SK-N-SH (cell line): ENCODE measurements around the gene PCLAF.

Experiments
- CHD2 ChIP-seq: fragments of 150-350 bp; IDR thresholded peaks from 2 replicates; pipeline ENCODE4 v1.6.1; 2018; ENCODE audit warnings: low read length; ENCODE audit not compliant: partially characterized antibody
- EZH2phosphoT487 ChIP-seq: fragments of 200-600 bp; sonication (generic); IDR thresholded peaks from 2 replicates; pipeline ENCODE4 v1.6.1; 2017; ENCODE audit warnings: low read depth, mixed run types, mild to moderate bottlenecking, antibody characterized with exemption, moderate library complexity, borderline replicate concordance
- FOXM1 ChIP-seq: IDR thresholded peaks from 2 replicates; pipeline ENCODE4 v1.4.0; 2012; ENCODE audit warnings: low read depth, mild to moderate bottlenecking
- IRF3 ChIP-seq: fragments of 150-350 bp; IDR thresholded peaks from 2 replicates; pipeline ENCODE4 v1.6.1; 2016; ENCODE audit warnings: mild to moderate bottlenecking, low read depth, low read length
- RAD21 ChIP-seq: IDR thresholded peaks from 2 replicates; pipeline ENCODE4 v1.6.1; 2012; ENCODE audit warnings: mild to moderate bottlenecking, low read length
- REST ChIP-seq: IDR thresholded peaks from 2 replicates; pipeline ENCODE4 v1.6.1; 2012; ENCODE audit warnings: mild to moderate bottlenecking, low read depth, low read length, moderate library complexity
- SMC3 ChIP-seq: IDR thresholded peaks from 2 replicates; pipeline ENCODE4 v1.6.1; 2012; ENCODE audit warnings: low read depth, low read length, improper control_type of control experiment
- USF1 ChIP-seq: IDR thresholded peaks from 2 replicates; pipeline ENCODE4 v1.4.0; 2012; ENCODE audit warnings: low read depth, borderline replicate concordance
- TF ChIP-seq, protein P1 (sequence below): fragments of 200-600 bp; sonication (generic); IDR thresholded peaks from 2 replicates; pipeline ENCODE4 v1.6.1; 2017; ENCODE audit warnings: antibody characterized with exemption, mild to moderate bottlenecking, moderate library complexity
- TF ChIP-seq, protein P2 (sequence below): IDR thresholded peaks from 2 replicates; pipeline ENCODE4 v1.4.0; 2012; ENCODE audit warnings: low read depth

DNA sequence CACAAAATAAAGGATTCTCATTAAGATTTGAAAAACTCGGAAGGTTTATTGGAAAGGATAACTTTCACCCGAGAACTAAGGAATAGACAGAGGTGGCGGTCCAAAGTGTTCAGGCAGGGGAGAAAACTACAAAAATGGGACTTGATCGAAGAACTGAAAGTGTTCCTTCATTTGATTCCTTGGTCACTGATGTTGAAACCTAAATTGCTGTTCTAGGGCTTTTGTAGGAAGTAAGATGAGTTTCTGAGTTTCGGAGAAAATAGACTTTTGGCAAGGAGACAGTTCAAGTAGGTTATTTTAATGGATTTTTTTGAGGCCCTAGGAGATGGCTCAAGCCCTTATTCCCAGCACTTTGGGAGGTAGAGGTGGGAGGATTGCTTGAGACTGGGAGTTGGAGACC lies 7.8 kb upstream of the PCLAF start:
- TF ChIP-seq SMC3 (no peak), RAD21 (no peak), REST (no peak), CHD2 (no peak), EZH2phosphoT487 (no peak), IRF3 (no peak), FOXM1 (no peak), USF1 (no peak)
- TF ChIP-seq, protein P1, sequence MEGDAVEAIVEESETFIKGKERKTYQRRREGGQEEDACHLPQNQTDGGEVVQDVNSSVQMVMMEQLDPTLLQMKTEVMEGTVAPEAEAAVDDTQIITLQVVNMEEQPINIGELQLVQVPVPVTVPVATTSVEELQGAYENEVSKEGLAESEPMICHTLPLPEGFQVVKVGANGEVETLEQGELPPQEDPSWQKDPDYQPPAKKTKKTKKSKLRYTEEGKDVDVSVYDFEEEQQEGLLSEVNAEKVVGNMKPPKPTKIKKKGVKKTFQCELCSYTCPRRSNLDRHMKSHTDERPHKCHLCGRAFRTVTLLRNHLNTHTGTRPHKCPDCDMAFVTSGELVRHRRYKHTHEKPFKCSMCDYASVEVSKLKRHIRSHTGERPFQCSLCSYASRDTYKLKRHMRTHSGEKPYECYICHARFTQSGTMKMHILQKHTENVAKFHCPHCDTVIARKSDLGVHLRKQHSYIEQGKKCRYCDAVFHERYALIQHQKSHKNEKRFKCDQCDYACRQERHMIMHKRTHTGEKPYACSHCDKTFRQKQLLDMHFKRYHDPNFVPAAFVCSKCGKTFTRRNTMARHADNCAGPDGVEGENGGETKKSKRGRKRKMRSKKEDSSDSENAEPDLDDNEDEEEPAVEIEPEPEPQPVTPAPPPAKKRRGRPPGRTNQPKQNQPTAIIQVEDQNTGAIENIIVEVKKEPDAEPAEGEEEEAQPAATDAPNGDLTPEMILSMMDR, result no peak
- TF ChIP-seq, protein P2, sequence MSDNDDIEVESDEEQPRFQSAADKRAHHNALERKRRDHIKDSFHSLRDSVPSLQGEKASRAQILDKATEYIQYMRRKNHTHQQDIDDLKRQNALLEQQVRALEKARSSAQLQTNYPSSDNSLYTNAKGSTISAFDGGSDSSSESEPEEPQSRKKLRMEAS, result no peak
